MM.1S (cell line): Measurements from ENCODE around the gene RGS8.

Experiments used
- CTCF ChIP-seq: fragments of 300-600 bp; sonication (generic); IDR thresholded peaks from 2 replicates; pipeline ENCODE4 v1.5.1; 2016; ENCODE audit warnings: antibody characterized with exemption, low read length, mixed read lengths
- EZH2 ChIP-seq: fragments of 300-600 bp; sonication (generic); optimal IDR thresholded peaks from 2 replicates; pipeline ENCODE3; 2017; ENCODE audit warnings: low read depth, mild to moderate bottlenecking, antibody characterized with exemption, low read length, mixed read lengths

- TF ChIP-seq CTCF = no peak
- no peak for TF ChIP-seq EZH2
Measured at GRCh38 chr1:182725259-182726255, 41.2 kb upstream of the RGS8 start.
